Left forelimb (tissue), 1 donor: ENCODE data around the gene GPRIN3.
A peak's percentile ranks its signal among the peaks of the same experiment; 100 is the strongest.
"Not testable (repeated sequence)": the region's sequence is repeated elsewhere in the genome, so short reads cannot be mapped to it uniquely, and the experiment has no call there.

Source experiments
- DNase-seq: peaks from one replicate; pipeline ENCODE4 v3.0.0-alpha.2; 2018; ENCODE audit warnings: low spot score

Gene GPRIN3

DNA sequence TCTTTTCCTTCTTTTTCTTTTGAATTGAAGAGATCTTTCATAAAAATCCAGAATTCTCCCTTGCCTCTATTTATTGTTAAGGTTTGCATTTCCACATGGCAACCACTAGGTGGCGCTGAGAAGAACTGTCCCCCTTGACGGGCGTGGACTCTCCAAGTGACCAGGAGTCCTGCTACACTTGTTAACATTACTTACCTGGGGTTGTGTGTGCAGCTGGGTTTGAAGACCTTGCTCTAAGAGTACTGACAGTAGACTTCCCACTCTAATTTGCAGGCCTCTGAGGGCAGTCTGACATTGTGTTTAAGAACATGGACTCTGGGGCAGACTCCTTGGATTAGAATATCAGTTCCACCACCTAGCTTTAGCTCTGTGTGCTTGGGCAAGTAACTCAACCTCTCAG, 52.8 kb downstream of the GPRIN3 start:
- DNase-seq = no peak

DNA sequence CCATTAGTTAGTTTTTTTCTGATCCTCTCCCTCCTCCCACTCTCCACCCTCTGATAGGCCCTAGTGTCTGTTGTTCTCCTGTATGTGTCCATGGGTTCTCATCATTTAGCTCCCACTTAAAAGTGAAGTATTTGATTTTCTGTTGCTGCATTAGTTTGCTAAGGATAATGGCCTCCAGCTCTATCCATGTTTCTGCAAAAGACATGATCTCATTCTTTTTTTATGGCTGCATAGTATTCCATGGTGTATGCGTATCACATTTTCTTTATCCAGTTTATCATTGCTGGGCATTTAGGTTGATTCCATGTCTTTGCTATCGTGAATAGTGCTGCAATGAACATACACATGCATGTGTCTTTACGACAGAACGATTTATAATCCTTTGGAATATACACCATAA, 53.3 kb downstream of the GPRIN3 start:
- DNase-seq = not testable (repeated sequence)

DNA sequence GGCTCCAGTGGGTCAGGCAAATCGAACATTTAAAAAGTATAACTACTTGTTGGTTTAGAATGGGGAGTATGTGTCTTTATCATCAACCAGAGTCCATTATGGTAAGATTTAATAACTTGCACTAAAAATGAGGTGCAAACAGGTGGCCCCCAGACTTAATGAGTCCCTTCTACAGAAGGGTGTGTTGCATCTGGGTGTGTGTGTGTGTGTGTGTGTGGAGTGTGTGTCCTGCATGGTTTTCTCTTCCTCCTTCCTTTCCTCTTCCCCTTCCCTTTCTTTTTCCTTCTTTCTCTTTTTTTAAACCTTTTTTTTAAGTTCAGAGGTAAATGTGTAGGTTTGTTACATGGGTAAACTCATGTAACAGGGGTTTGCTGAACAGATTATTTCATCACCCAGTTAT, 53.7 kb downstream of the GPRIN3 start:
- DNase-seq = no peak

DNA sequence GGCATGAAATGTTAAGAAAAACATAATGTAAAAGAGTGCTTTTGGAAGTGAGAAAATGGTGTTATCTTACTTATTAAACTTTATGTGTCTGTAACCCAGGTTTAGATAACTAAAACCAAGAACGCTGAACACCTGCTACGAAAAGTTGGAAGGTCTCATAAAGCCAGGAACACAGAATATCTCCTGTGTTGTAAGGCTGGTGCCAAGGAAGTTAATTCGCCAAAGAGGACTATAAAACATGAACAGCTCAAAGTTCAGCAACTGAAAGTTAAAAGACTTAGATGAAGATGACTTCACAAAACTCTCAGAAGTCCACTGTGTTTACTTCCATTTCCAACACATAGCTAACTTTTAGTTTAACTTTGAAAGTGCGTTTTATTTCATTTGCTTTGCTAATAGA, 54.3 kb downstream of the GPRIN3 start:
- no peak for DNase-seq

DNA sequence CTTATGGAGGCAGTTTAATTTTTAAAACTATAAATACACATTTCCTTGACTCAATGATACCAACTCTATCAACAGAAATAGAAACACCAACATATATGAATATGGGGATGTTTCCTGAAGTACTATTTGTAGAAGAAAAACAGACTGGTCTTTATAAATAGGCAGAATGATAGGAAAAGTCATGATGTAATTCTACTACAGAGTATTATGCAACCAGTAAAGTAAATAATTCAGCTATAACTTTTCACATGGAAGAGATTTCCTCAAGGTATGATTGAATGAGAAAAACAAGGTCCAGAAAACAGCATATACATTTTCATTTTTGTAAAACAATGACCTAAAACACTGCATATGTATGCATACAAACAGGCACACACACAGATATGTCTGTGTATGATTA, 56.2 kb downstream of the GPRIN3 start:
- no peak for DNase-seq

DNA sequence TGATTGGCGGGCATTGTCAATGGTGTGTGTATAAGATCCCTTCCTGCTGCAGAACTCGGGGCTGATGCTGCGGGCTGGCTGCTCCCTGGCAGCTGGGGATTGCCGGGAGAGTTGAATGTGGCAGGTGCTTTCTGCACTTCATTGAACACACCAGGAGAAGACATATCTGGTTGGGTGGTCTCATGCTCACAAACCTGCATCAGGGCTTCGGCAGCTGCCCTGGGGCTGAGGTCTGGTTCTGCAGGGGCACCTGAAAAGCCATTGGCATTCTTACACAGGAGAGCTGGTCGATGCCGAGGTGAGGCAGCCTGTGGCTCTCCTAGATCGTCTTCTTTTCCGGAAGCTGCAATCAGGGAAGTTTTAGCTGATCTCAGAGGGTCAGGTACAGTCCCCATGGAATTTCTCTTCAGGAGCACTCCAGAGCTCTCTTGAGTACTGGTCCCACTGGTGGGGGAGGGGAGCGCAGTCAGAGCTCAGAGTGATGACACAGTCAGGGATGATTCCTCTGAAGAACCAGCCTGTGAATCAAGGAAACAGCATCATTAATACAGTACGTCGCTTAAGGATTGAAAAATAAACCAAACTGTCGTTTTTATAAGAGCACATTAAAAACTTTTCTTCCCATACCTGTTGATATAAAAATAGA, 57.8 kb downstream of the GPRIN3 start:
- DNase-seq = no peak

DNA sequence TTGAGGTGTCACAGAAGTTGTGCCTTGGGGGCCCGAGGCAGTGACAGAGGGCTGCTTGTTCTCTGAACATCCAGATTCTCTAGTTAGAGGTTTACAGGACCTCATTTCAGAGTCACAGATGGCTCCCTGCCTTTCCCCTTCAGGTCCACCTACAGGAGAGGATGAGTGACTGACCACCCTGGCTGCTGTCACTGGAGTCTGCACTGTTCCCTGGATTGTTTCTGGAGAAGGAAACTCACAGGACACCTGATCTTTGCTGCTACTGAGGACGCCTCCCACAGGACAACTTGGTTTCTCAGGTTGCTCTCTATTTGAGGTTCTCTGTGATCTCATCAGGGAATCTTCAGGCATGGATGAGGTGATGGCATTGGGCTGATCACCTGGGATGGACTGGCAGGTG, 58.3 kb downstream of the GPRIN3 start:
- no peak for DNase-seq

DNA sequence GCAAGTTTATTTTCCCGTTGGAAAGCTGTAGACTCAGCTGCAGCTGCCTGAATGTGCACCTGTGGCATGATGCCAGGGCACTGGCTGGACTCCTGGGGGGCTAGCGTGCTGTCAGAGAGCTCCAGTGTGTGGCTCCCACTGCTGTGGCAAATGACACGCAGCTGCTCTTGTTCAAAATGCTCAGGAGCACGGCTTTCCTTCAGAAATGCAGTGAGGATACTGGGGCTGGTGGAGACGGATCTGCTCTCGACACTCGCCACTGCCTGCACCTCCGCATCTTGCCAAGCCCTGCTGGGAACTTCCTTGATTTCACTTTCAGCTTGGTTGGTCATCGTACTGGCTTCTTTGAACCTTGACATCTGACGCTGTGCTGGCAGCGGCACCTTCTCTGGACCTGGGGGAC, 58.7 kb downstream of the GPRIN3 start:
- DNase-seq = no peak

DNA sequence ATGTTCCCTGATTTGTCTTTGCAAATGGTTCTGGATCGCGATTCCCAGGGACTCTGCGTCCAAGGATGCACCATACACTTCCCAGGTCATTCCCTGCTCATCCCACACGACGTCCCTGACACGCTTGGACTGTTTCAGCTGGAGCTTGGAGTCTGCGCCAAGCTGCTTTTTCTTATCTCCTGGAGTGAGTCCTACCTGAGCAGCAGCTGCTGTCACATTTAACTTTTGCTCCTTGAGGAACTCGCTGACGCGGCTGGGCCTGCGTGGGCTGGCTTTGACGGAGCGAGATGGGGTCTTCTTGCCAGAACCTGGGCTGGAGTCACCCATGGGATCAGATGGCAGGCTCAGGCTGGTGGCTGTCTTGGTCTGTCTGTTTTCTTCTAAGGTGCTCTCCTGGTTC, 59.6 kb downstream of the GPRIN3 start:
- DNase-seq = no peak

DNA sequence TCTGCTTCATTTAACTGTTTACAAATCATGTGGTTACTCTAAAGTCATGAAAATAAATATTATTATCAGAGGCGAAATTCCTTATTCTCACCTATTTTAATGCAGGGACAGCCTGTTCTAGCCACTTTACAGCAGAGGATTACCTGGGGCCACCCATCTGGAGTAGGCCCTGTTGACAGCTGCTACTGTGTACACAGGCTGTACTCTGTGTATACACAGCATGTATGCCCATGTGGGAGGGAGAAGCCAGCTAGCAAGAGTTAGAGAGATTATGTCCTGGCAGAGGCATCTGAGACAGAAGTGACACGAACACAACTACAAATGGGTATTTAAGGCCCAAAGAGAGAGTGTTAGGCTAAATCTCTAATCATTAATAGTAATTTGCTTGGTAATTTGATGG, 62.1 kb downstream of the GPRIN3 start:
- no peak for DNase-seq

DNA sequence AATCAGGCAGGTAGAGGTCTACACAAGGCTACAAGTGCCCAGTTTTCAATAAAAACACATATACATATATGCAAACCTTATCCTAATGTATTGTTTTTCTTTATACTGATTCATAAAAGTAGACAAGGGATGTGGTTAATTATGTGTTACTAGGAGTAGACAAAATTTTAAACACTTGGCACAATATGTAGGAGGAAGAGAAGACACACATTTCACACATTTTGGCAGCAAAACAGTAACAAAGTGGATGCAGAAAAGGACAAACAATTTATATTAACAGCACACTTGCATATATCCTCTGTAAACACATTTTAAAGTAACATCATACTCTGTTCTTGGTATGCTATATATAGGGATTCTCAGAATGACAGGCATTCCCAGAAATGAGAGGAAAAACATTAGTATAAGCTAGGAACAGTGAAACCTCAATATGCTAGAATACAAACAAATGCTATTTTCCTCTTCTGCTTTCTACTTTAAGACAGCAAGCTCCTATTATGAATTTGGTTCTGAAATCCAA, 63.8 kb downstream of the GPRIN3 start:
- no peak for DNase-seq

DNA sequence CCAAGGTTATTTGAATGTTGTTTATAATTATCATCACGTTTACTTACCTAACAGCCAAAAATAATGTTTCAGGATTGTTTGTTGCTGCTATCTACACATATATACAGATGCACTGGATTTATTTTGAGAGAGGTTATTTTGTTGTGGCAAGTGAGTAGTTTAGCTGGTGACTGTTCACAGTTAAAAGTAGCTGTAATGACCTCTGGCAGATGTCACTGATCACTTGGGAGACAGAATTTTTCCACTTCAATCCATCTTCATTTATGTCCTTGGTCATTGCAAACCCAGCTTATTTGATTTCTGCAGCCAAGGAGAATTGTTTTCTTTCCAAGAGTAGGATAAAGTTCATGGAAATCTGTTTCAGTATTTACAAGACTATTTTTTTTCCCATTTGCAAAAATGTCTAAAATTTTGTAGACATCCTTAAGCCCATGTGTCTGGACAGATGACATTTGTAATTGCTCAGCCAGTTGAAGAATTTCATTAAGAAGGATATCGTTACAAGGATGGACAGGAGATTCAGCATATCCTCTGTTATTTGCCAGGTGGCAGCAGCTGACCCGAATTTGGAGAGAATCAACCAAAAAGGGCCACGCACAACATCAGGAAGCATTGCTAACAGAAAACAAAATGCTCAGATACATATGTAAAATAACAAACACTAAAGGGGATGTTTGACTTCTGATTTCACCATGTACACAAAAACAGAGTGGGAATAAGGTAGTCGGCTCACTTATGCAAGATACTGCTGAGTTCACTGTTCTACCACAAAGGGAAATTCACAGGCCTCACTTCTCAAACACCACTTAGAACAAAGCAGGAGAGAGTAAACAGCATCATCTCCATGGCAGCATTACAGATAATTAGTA, 64.5 kb downstream of the GPRIN3 start:
- DNase-seq = no peak

DNA sequence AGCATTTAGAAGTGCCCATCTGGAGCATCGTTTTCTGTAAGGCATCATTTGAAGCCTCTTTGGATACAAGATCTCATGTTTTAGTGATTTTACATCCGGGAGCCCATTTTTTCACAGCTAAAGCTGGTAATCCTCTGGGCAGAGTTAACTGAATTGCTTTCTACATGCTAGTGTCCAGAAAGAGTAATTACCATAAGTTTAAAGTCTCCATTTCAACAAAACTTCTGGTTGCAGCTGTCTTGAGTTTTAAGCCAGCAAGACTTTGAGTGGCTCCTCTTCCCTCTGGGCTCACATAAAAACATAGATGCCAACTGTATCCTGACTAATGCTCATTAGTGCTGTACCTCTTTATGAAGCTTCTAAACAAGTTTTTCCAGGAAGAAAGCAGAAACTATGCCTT, 65.4 kb downstream of the GPRIN3 start:
- no peak for DNase-seq

DNA sequence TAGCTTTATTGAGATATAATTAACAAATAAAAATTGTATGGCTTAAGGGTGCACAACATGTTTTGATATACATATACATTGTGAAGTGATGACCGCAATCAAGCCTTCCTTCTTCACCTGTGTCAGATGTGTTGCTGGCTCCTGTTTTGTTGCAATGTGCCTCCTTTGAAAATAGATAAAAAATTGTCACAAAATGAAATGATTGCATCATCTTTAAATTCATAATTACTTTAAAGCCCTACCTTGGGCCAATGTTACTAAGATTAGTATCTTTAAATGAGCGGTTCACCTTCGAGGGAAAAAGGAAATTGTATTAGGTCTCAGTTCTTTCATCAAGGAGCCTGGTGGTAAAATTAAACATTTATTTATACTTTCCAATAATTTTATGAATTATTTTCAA, 77.3 kb downstream of the GPRIN3 start:
- DNase-seq = no peak

DNA sequence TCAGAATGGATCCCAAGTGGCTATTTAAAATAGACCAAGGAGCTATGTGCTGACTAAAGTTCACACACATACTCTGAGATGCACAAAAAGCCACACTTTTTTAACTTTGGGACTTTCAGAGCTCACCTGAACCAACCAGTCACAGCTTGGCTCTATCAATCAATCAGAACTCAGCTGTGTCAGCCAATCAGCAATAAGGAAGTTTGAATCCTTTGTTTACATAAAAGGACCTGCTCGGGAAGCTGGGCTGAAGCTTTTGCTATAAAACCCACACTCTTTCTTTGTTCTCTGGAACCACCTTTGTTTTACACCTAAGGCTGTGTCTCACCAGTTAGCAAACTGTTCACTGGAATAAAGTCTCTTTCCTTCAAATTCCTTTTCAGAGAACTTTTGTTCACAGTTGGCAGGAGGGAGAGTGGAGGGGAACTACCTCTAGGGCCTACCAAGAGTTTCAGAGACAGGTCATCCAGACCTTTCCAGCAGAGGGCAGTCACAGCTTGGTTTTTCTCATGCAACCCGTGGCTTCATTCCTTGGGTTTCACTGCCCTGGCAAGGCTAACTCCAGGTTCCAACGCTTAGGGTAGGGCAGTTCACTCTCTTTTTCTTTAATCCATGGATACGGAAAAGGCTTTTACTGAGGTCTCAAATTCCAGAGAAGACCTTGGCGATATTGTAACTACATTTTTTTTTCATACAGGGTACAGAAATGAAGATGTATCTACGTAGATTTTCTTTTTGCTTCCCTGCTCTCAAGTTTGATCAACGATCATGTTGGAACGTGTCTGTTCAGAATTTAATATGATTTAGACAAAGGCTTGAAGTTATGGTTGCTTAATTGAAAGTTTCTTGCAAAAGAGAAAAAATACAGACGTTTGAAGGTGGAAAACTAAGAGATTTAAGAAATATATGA, 80.7 kb downstream of the GPRIN3 start:
- DNase-seq = peak; percentile 75

DNA sequence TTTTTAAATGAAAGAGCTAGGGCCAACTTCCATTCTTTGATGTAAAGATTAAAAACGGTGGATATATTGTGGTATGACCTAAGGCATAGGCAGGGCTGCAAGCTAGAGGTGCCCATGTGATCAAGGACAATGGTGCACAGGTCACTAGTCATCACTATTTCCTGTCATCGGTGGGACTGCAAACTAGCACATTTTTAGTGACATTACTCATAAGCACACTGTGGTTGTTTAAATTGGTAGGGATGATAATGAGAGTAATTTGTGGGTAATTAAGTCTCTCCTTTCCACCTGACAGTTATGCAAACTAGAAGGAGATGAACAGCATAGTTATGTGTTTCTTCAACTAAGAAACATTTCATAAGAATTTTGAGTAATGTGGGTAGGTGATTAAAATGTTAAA, 85.4 kb downstream of the GPRIN3 start:
- no peak for DNase-seq

DNA sequence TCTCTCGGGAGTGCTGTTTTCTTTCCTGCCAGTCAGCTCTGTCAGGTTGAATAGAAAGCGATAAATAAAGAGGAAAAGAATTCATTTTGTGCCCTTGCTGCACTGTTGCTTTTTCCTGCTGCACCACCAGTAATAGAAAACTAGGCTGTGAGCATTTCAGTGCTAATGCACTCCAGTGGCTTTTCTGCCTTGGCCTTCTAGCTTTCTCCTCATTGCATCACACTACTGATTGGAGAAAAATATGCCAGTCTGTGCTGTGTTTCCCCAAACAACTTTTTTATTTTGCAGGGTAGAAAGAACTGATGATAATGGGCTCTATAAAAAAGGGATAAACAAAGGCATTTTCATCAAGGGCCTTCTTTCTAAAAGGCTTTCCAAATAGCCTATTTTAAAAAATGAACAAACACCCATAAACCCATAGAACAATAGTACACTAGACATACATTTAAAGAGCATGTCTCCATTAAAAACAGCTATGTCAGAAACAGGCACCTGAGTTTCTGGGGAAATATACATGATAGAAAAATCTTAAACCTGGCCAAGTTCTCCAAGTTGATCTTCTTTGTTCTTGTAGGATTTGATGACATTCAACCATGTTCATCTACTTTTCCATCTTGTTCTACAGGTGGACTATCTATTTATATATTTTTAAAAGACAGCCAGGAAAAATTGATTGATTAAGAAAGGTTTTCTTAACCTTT, 86.3 kb downstream of the GPRIN3 start:
- no peak for DNase-seq

DNA sequence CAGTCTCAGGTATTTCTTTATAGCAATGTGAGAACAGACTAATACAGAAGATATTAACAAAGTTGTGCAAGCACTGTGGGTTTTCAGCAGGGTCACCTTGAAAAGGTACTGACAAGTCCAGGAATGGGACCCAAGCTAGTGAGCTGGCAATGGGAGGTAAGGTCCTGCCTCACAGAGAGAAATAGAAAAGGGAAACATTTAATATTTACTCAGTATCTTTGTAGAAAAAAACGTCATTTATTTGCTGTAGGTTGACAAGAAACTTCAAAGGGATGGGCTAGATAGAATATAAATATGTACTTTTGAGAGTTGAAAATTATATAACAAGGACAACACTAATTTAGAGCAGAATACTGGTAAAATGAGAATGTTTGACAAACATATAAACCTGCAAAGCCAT, 89.0 kb downstream of the GPRIN3 start:
- no peak for DNase-seq

DNA sequence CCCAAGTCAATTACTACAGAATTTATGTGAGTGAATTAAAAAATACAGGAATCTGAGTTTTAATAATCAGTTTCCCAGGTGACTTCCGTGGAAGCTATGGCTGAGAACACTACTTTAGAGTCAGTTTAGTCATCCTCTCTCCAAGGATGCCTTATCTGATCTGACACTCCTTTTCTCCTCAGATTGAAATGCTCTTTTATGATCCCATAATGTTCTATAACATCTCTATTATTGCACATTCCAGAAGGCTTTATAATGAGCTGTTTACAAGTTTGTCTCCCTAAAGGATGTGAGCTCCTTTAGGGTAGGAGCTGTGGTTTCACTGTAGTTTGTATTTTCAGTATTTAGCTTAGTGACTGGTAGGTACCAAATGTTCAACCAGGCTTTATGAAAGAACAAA, 90.0 kb downstream of the GPRIN3 start:
- DNase-seq = no peak

DNA sequence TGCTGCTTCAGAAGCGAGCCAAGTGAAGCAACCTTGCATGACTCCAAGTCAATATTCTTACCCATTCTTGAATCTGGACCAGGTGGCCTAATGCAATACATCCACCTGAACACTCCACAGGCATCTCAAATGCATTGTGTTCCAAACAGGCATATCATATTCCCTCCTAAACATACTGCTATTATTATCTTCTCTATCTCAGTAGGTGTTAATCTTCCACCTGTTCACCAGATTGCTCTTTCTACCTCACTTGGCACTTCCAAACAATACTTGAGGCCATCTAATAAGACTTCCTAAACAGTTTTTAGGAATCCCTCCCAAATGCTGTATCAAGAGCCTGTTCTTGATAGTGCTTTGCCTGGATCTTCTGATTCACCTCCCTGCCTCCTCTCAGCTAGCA, 90.7 kb downstream of the GPRIN3 start:
- no peak for DNase-seq

DNA sequence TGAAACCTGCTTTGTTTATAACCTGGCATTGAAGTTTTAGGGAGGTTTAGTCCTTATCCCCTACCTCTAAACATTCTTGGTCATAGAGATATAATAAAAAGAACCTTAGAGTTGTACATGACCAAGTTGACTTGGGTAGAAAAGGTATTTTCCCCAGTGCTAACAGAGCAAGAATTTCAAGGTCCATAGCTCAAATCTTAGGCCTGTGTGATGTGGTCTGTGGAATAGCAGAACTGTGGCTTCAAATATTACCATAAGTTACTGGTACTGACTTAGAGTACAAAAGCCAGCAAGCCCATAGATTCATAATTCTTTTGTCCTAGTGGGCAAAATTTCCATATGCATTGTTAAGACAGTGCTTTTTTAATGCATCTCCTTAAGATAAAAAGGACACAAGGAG, 91.2 kb downstream of the GPRIN3 start:
- no peak for DNase-seq

DNA sequence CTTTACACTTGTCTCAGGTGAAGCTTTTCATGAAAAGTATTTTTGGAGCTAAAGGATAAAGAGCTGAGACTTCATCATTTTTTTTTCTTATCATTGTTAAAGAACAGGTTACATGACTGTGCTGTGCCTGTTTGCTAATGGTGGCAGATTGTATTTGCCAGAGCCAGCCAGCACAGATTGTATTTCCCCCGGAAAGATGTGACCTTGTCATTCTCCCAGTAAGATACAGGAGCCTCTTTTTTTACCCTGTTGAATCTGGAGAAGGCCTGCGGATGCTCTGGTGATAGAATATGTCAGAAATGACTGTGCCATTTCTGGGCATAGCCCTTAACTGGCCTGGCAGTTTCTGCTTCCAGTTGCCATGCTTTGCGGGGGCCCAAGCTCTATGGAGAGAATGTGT, 91.9 kb downstream of the GPRIN3 start:
- no peak for DNase-seq
